Measurements from ENCODE around the gene REXO1.

GRCh38 chr19:1818549-1819195 is 29.6 kb downstream of the REXO1 start:
- TF ChIP-seq CTCF (IDR thresholded peaks at IDR 0.05) (no peak), POLR2A (IDR thresholded peaks at IDR 0.05) (no peak)
